A673 (cell line): ENCODE results near the gene MRPS11. TPM values are rescaled to one million over a fixed set of nuclear protein-coding genes. Genes with fewer than 3 reads are reported as not detected.

Experiments used
- BruUV-seq: library from RNA; stranded (reverse); fragments of 400-500 nt; replicated peaks from 2 replicates; lab custom pipeline; 2021; lab: Mats Ljungman, UMichigan
- CTCF ChIA-PET: fragments of 300-600 bp; sonication (Branson Sonifier 250); formaldehyde crosslinking; loops from one replicate; lab custom pipeline; 2022; ENCODE audit warnings: antibody characterized with exemption; lab: Charles Lee
- POLR2A ChIA-PET: fragments of 300-600 bp; sonication (Branson Sonifier 250); formaldehyde crosslinking; loops from one replicate; lab custom pipeline; 2022; ENCODE audit warnings: antibody characterized with exemption; ENCODE audit not compliant: low non-redundant PET; lab: Charles Lee
- DNase-seq: peaks from one replicate; pipeline ENCODE4 v3.0.0-alpha.2; 2015; ENCODE audit warnings: low spot score
- H3K27ac ChIP-seq: fragments of 200-600 bp; sonication (generic); 2 replicates; pipeline ENCODE4 v1.5.1; 2016; ENCODE audit warnings: mixed run types, low read depth, mild to moderate bottlenecking, mixed read lengths, antibody characterized with exemption, low read length; ENCODE audit not compliant: poor library complexity, severe bottlenecking
- H3K27me3 ChIP-seq: fragments of 200-600 bp; sonication (generic); replicated peaks from 2 replicates; pipeline ENCODE4 v1.6.1; 2017; ENCODE audit warnings: mixed run types, low read depth, mild to moderate bottlenecking, mixed read lengths, antibody characterized with exemption, low read length; ENCODE audit not compliant: insufficient read depth, poor library complexity
- H3K36me3 ChIP-seq: fragments of 200-600 bp; sonication (generic); 2 replicates; pipeline ENCODE4 v1.6.1; 2016; ENCODE audit warnings: mixed run types, mild to moderate bottlenecking, mixed read lengths, antibody characterized with exemption, low read length; ENCODE audit not compliant: insufficient read depth, poor library complexity, severe bottlenecking
- H3K4me1 ChIP-seq: fragments of 200-600 bp; sonication (generic); 2 replicates; pipeline ENCODE4 v1.6.1; 2017; ENCODE audit warnings: mixed run types, mild to moderate bottlenecking, mixed read lengths, antibody characterized with exemption, low read length; ENCODE audit not compliant: insufficient read depth, poor library complexity, severe bottlenecking
- H3K4me3 ChIP-seq: fragments of 200-600 bp; sonication (generic); 2 replicates; pipeline ENCODE4 v1.5.1; 2016; ENCODE audit warnings: low read depth, mixed run types, mild to moderate bottlenecking, mixed read lengths, low read length; ENCODE audit not compliant: poor library complexity, severe bottlenecking
- H3K9me3 ChIP-seq: fragments of 200-600 bp; sonication (generic); 2 replicates; pipeline ENCODE4 v1.6.1; 2016; ENCODE audit warnings: mixed run types, low read depth, mild to moderate bottlenecking, mixed read lengths, antibody characterized with exemption, low read length; ENCODE audit not compliant: poor library complexity, severe bottlenecking
- EZH2 ChIP-seq: fragments of 200-600 bp; sonication (generic); IDR thresholded peaks from 2 replicates; pipeline ENCODE4 v1.6.1; 2017; ENCODE audit warnings: borderline replicate concordance, low read depth, mild to moderate bottlenecking, mixed read lengths, antibody characterized with exemption, low read length; ENCODE audit not compliant: poor library complexity, severe bottlenecking
- intact Hi-C: fragments of 100-400 bp; cut with micrococcal nuclease; formaldehyde crosslinking; loops from one replicate; pipeline ENCODE4 v1.10.0; 2022; ENCODE audit not compliant: unreplicated experiment
- total RNA-seq: library from RNA; stranded (reverse); gene quantifications from 2 replicates; pipeline ENCODE4 v1.2.3, GENCODE V29; 2021
- TF ChIP-seq, protein P1 (sequence below): fragments of 300-800, 200-600 bp; sonication (generic); conservative IDR thresholded peaks from 2 replicates; pipeline ENCODE4 v1.5.1; 2017; ENCODE audit warnings: low read depth, mild to moderate bottlenecking, antibody characterized with exemption, low read length, moderate library complexity, mixed read lengths

MRPS11 gene
- total RNA-seq, 1 experiment from 2014 or later = 90.0 TPM

DNA sequence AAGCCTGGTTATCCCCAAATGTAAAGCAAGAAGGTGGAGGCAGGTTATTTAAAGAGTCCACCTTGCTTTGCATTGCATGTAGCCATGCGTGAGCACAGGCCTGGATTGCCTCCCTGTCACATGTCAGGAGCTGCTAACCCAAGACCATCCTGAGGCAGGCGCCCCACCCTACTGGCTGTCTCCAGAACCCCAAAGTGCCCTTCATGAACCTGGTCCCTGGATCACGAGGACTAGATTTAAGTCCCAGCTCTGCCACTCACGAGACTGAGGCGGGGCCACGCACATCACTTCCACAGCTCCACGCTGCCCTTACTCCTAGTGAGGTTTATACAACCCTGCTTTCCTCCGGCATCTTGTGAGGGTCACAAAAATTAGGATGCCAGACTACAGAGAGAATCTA lies 17.9 kb upstream of the MRPS11 start:
- TF ChIP-seq EZH2 = no peak
- TF ChIP-seq, protein P1, sequence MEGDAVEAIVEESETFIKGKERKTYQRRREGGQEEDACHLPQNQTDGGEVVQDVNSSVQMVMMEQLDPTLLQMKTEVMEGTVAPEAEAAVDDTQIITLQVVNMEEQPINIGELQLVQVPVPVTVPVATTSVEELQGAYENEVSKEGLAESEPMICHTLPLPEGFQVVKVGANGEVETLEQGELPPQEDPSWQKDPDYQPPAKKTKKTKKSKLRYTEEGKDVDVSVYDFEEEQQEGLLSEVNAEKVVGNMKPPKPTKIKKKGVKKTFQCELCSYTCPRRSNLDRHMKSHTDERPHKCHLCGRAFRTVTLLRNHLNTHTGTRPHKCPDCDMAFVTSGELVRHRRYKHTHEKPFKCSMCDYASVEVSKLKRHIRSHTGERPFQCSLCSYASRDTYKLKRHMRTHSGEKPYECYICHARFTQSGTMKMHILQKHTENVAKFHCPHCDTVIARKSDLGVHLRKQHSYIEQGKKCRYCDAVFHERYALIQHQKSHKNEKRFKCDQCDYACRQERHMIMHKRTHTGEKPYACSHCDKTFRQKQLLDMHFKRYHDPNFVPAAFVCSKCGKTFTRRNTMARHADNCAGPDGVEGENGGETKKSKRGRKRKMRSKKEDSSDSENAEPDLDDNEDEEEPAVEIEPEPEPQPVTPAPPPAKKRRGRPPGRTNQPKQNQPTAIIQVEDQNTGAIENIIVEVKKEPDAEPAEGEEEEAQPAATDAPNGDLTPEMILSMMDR = no peak
- BruUV-seq = no TSS peak
- H3K27ac ChIP-seq = no peak overlapping the region
- no peak for DNase-seq
- ChIA-PET POLR2A (no interaction called here), CTCF (interaction anchor here (0.6 to 1.3 kb wide), 3 partner anchors 14 to 203 kb away, joined by 3 to 7 read pairs (median 6); no protein-coding TSS in a partner anchor)
- H3K9me3 ChIP-seq = no peaks in the 10 kb centered on the region
- peaks cover 12% of the 10 kb centered on the region for H3K27me3 ChIP-seq
- no peaks in the 10 kb centered on the region for H3K36me3 ChIP-seq
- intact Hi-C loops = no loop called here
- H3K4me3 ChIP-seq = no peak overlapping the region
- no peaks in the 10 kb centered on the region for H3K4me1 ChIP-seq

DNA sequence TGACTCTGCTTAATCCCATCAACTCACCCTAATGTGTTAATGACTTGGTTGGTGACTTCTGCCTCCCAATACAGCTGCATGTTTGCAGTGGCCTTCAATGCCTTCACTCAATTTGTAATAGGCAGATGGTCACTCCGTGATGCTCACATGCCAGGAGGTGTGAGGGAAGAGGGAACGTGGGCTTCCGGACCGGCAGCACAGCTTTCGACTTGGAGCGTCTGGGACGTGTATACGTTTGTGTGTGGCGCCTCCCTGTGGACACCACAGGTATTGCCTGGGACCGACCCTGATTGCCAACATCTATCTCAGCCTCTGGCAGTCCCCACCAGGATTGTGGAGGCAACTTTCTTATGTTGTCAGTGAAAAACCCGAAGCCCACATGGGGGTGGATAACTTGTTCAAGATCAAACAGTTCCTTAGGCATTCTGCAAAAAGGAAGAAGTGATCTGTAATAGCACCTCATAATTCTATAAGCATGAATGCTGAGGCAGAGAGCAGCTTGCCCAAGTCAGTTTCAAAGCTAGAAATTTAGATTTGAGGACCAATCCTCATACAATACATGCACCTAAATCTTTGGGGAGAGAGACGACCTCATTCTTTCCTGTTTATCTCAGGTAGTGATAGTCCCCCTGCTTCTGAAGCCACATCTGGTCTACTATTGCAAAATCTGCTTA lies 17.2 kb upstream of the MRPS11 start:
- Histone ChIP-seq H3K27ac (no peak overlapping the region), H3K4me3 (no peak overlapping the region), H3K36me3 (no peaks in the 10 kb centered on the region), H3K4me1 (no peaks in the 10 kb centered on the region), H3K27me3 (peaks cover 11% of the 10 kb centered on the region), H3K9me3 (no peaks in the 10 kb centered on the region)
- BruUV-seq = no TSS peak
- peak; percentile 75 for DNase-seq
- ChIA-PET CTCF (interaction anchor here (0.6 to 1.3 kb wide), 3 partner anchors 13 to 204 kb away, joined by 3 to 7 read pairs (median 6); no protein-coding TSS in a partner anchor), POLR2A (no interaction called here)
- TF ChIP-seq, protein P1 = peak; percentile 94
- TF ChIP-seq EZH2 = no peak
- intact Hi-C loops = loop anchor here (2.0 kb wide), 1 partner anchor 205 kb away; no protein-coding TSS in a partner anchor

DNA sequence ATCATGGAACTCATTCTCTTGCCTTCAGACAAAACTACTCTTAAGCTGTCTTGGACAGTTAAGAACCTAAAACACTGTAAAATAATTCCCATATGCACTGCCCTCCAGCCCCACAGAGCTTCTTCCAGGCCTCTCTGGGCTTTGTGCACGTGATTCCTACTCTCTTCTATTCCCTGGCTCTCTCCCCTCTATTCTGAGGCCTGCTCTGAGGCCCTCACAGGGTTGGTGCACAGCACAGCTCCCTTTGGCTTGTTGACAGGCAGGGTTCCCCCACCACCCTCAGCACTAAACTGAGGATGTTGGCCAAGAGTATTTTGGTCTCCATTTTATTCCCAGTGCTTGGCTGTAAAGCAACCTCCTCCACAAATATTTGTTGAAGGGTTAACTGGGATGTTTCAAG lies 13.9 kb upstream of the MRPS11 start:
- TF ChIP-seq EZH2 = no peak
- TF ChIP-seq, protein P1 = no peak
- H3K27ac ChIP-seq = no peak overlapping the region
- BruUV-seq = no TSS peak
- DNase-seq = no peak
- H3K4me3 ChIP-seq = no peak overlapping the region
- POLR2A ChIA-PET = no interaction called here
- H3K27me3 ChIP-seq = no peaks in the 10 kb centered on the region
- CTCF ChIA-PET = no interaction called here
- H3K9me3 ChIP-seq = no peaks in the 10 kb centered on the region
- intact Hi-C loops = no loop called here
- H3K4me1 ChIP-seq = no peaks in the 10 kb centered on the region
- no peaks in the 10 kb centered on the region for H3K36me3 ChIP-seq
